BJ (cell line): ENCODE data around the gene HLA-F. TPM values are rescaled to one million over a fixed set of nuclear protein-coding genes. Genes with fewer than 3 reads are reported as not detected.

ENCODE experiments used
- CTCF ChIA-PET: fragments of 350-600 bp; formaldehyde crosslinking; extraction: SDS; loops from one replicate; lab custom pipeline; 2021; ENCODE audit warnings: antibody characterized with exemption, inconsistent platforms; lab: Yijun Ruan, JAX
- POLR2A ChIA-PET: fragments of 300-600 bp; sonication (Branson Sonifier 250); formaldehyde crosslinking; extraction: SDS; loops from one replicate; lab custom pipeline; 2021; ENCODE audit warnings: antibody characterized with exemption; lab: Charles Lee
- DNase-seq: peaks from one replicate; pipeline ENCODE4 v3.0.0-alpha.2; 2011; ENCODE audit warnings: low read depth
- H3K27me3 ChIP-seq: 2 replicates; pipeline ENCODE4 v1.6.0; 2011; ENCODE audit warnings: low read length; ENCODE audit not compliant: control insufficient read depth, insufficient read depth
- H3K36me3 ChIP-seq: 2 replicates; pipeline ENCODE4 v1.5.1; 2011; ENCODE audit warnings: low read length; ENCODE audit not compliant: control insufficient read depth, insufficient read depth
- H3K4me3 ChIP-seq: 2 replicates; pipeline ENCODE4 v1.5.1; 2011; ENCODE audit warnings: low read depth, mild to moderate bottlenecking, control low read depth, low read length
- CTCF ChIP-seq: IDR thresholded peaks from 2 replicates; pipeline ENCODE4 v1.5.1; 2011; ENCODE audit warnings: low read depth, mild to moderate bottlenecking, control low read depth, inconsistent platforms, low read length, moderate library complexity; ENCODE audit not compliant: insufficient read depth
- polyA plus RNA-seq: library from polyadenylated mRNA; depleted of rRNA; stranded (reverse); fragments of >200 nt; gene quantifications from 2 replicates; pipeline ENCODE4 v1.2.3, GENCODE V29; 2011

Gene HLA-F
- polyA plus RNA-seq, 1 experiment: 30.7 TPM

- CTCF ChIA-PET: interaction anchor here (0.7 to 3.0 kb wide), 4 partner anchors 11 to 93 kb away, joined by 3 to 12 read pairs (median 7); no protein-coding TSS in a partner anchor
- DNase-seq: no peak
- H3K36me3 ChIP-seq: peaks cover 2% of the 10 kb centered on the region; the same call in 1 of the 2 replicates
- no peak overlapping the region for H3K4me3 ChIP-seq
- H3K27me3 ChIP-seq: no peaks in the 10 kb centered on the region
- POLR2A ChIA-PET: no interaction called here
- TF ChIP-seq CTCF: no peak
These were observed 18.9 kb downstream of the HLA-F start for GRCh38 chr6:29742127-29742526.

- Histone ChIP-seq H3K4me3 (no peak overlapping the region), H3K36me3 (no peaks in the 10 kb centered on the region; the same call in 1 of the 2 replicates), H3K27me3 (no peaks in the 10 kb centered on the region)
- no peak for DNase-seq
- ChIA-PET POLR2A (no interaction called here), CTCF (no interaction called here)
- TF ChIP-seq CTCF: no peak
These were observed 19.8 kb downstream of the HLA-F start for GRCh38 chr6:29743025-29743424.

GRCh38 chr6:29743568-29743967, 20.3 kb downstream of the HLA-F start:
- ChIA-PET CTCF (no interaction called here), POLR2A (no interaction called here)
- TF ChIP-seq CTCF: no peak
- Histone ChIP-seq H3K27me3 (no peaks in the 10 kb centered on the region), H3K4me3 (no peak overlapping the region), H3K36me3 (no peaks in the 10 kb centered on the region; the same call in 1 of the 2 replicates)
- no peak for DNase-seq

GRCh38 chr6:29744131-29744530, 20.9 kb downstream of the HLA-F start:
- Histone ChIP-seq H3K27me3 (no peaks in the 10 kb centered on the region), H3K36me3 (no peaks in the 10 kb centered on the region; the same call in 1 of the 2 replicates), H3K4me3 (no peak overlapping the region)
- CTCF ChIA-PET: no interaction called here
- POLR2A ChIA-PET: no interaction called here
- DNase-seq: no peak
- no peak for TF ChIP-seq CTCF

- H3K27me3 ChIP-seq: no peaks in the 10 kb centered on the region
- POLR2A ChIA-PET: no interaction called here
- no peaks in the 10 kb centered on the region; the same call in 1 of the 2 replicates for H3K36me3 ChIP-seq
- CTCF ChIA-PET: no interaction called here
- no peak overlapping the region for H3K4me3 ChIP-seq
- TF ChIP-seq CTCF: no peak
- DNase-seq: no peak
These were observed 21.4 kb downstream of the HLA-F start for GRCh38 chr6:29744621-29745020.
